Endodermal cell (in vitro differentiated cells): Measurements from ENCODE around the gene SRCAP. TPM values are rescaled to one million over a fixed set of nuclear protein-coding genes. Genes with fewer than 3 reads are reported as not detected.

Source experiments
- DNase-seq: peaks from one replicate; pipeline ENCODE4 v3.0.0-alpha.2; 2017
- H3K27ac ChIP-seq: 2 replicates; pipeline ENCODE4 v1.5.1; 2013; ENCODE audit warnings: mild to moderate bottlenecking, low read depth, low read length, moderate library complexity
- H3K27me3 ChIP-seq: 2 replicates; pipeline ENCODE4 v1.6.1; 2013; ENCODE audit warnings: mild to moderate bottlenecking, low read length, moderate library complexity; ENCODE audit not compliant: insufficient read depth, control insufficient read depth, poor library complexity, severe bottlenecking
- H3K36me3 ChIP-seq: 2 replicates; pipeline ENCODE4 v1.7.0; 2013; ENCODE audit warnings: mild to moderate bottlenecking, low read length, moderate library complexity; ENCODE audit not compliant: control insufficient read depth, insufficient read depth
- H3K4me1 ChIP-seq: one replicate; pipeline ENCODE4 v1.7.0; 2013; ENCODE audit warnings: low read length; ENCODE audit not compliant: control insufficient read depth, insufficient read depth
- H3K4me3 ChIP-seq: 2 replicates; pipeline ENCODE4 v1.5.1; 2013; ENCODE audit warnings: mild to moderate bottlenecking, low read length, moderate library complexity
- H3K9ac ChIP-seq: 2 replicates; pipeline ENCODE4 v1.6.1; 2013; ENCODE audit warnings: mild to moderate bottlenecking, low read length, moderate library complexity; ENCODE audit not compliant: poor library complexity, severe bottlenecking; ENCODE audit errors: extremely low read depth
- H3K9me3 ChIP-seq: 2 replicates; pipeline ENCODE4 v1.6.1; 2013; ENCODE audit warnings: mild to moderate bottlenecking, low read length, moderate library complexity; ENCODE audit not compliant: control insufficient read depth
- H3K27ac Mint-ChIP-seq: 2 replicates; pipeline ENCODE4 v1.8.0; 2020; ENCODE audit warnings: mixed read lengths
- H3K27me3 Mint-ChIP-seq: 2 replicates; pipeline ENCODE4 v1.8.0; 2021; ENCODE audit warnings: mild to moderate bottlenecking, mixed read lengths; ENCODE audit not compliant: insufficient read depth
- H3K36me3 Mint-ChIP-seq: 2 replicates; pipeline ENCODE4 v1.8.0; 2020; ENCODE audit warnings: low read depth, mixed read lengths
- H3K4me1 Mint-ChIP-seq: 2 replicates; pipeline ENCODE4 v1.8.0; 2020; ENCODE audit warnings: mixed read lengths
- H3K4me3 Mint-ChIP-seq: 2 replicates; pipeline ENCODE4 v1.8.0; 2020; ENCODE audit warnings: mild to moderate bottlenecking, moderate library complexity, mixed read lengths
- H3K9me3 Mint-ChIP-seq: 2 replicates; pipeline ENCODE4 v1.8.0; 2020; ENCODE audit warnings: mild to moderate bottlenecking, mixed read lengths
- CTCF ChIP-seq: fragments of 200-600 bp; sonication (generic); conservative IDR thresholded peaks from 2 replicates; pipeline ENCODE4 v1.5.0; 2021; ENCODE audit warnings: antibody characterized with exemption, mild to moderate bottlenecking
- WGBS, 2 experiments: methylation state at CpG; one replicate each; pipeline versions ENCODE4 v1.1.5 to v1.1.7; 2013; ENCODE audit warnings: missing lambda C conversion rate in 2 of 2, mixed read lengths in 1 of 2; ENCODE audit not compliant: insufficient coverage in 1 of 2, insufficient read length in 1 of 2; 5-methylcytosine and 5-hydroxymethylcytosine counted together
- total RNA-seq, 2 donors: library from RNA; stranded (reverse); fragmentation: NEBNext Ultra II Directional in 1 of 2; extraction: Animal tissue kit (Norgen Biotek cat#: 25700) in 1 of 2; gene quantifications; 2 replicates in 1 of 2; 3 replicates in 1 of 2; pipeline ENCODE4 v1.2.1, GENCODE V29; 2021

The SRCAP gene
- total RNA-seq, 2 donors from 2014 or later, result 57.7 to 66.9 TPM

GRCh38 chr16:30669903-30670824 lies 28.8 kb upstream of the SRCAP start:
- peaks cover 49% of the 10 kb centered on the region for H3K36me3 Mint-ChIP-seq
- H3K9me3 Mint-ChIP-seq, result no peaks in the 10 kb centered on the region
- no peak overlapping the region for H3K27ac Mint-ChIP-seq
- peak; percentile 49 for TF ChIP-seq CTCF
- Histone ChIP-seq H3K27ac (no peak overlapping the region), H3K4me3 (no peak overlapping the region), H3K36me3 (peaks cover 28% of the 10 kb centered on the region), H3K4me1 (no peaks in the 10 kb centered on the region), H3K9ac (no peak overlapping the region), H3K9me3 (no peaks in the 10 kb centered on the region), H3K27me3 (peaks cover 33% of the 10 kb centered on the region)
- H3K4me3 Mint-ChIP-seq, result no peak overlapping the region
- no peak for DNase-seq
- 91 to 93% methylated on average over 11 to 13 of the region's 14 CpGs for WGBS, 2 experiments
- H3K27me3 Mint-ChIP-seq, result peaks cover 90% of the 10 kb centered on the region
- H3K4me1 Mint-ChIP-seq, result no peaks in the 10 kb centered on the region

- H3K36me3 Mint-ChIP-seq, result peaks cover 14% of the 10 kb centered on the region
- no peak for TF ChIP-seq CTCF
- H3K9me3 Mint-ChIP-seq, result no peaks in the 10 kb centered on the region
- H3K27me3 ChIP-seq, result peaks cover 54% of the 10 kb centered on the region
- no peak overlapping the region for H3K4me3 Mint-ChIP-seq
- no peaks in the 10 kb centered on the region for H3K9me3 ChIP-seq
- WGBS, 2 experiments, result 80 to 81% methylated on average over 7 to 8 of the region's 10 CpGs
- no peak overlapping the region for H3K4me3 ChIP-seq
- H3K9ac ChIP-seq, result no peak overlapping the region
- no peak overlapping the region for H3K27ac Mint-ChIP-seq
- peaks cover 93% of the 10 kb centered on the region for H3K27me3 Mint-ChIP-seq
- H3K4me1 ChIP-seq, result peaks cover 3% of the 10 kb centered on the region
- peaks cover under 1% of the 10 kb centered on the region for H3K36me3 ChIP-seq
- peaks cover 15% of the 10 kb centered on the region for H3K4me1 Mint-ChIP-seq
- DNase-seq, result no peak
- no peak overlapping the region for H3K27ac ChIP-seq
Measured at GRCh38 chr16:30675143-30675542, 23.8 kb upstream of the SRCAP start.

- Histone ChIP-seq H3K36me3 (no peaks in the 10 kb centered on the region), H3K4me1 (peaks cover 3% of the 10 kb centered on the region), H3K9ac (no peak overlapping the region), H3K9me3 (no peaks in the 10 kb centered on the region), H3K27ac (no peak overlapping the region), H3K27me3 (peaks cover 69% of the 10 kb centered on the region), H3K4me3 (no peak overlapping the region)
- Mint-ChIP-seq H3K4me1 (peaks cover 15% of the 10 kb centered on the region), H3K36me3 (no peaks in the 10 kb centered on the region), H3K27me3 (peaks cover 91% of the 10 kb centered on the region), H3K9me3 (no peaks in the 10 kb centered on the region), H3K4me3 (peak overlapping the region; percentile 11), H3K27ac (peak overlapping the region; percentile 59)
- 0 to 21% methylated on average over 1 to 10 of the region's 11 CpGs for WGBS, 2 experiments
- DNase-seq, result peak; percentile 93
- no peak for TF ChIP-seq CTCF
Measured at GRCh38 chr16:30677931-30678585, 20.9 kb upstream of the SRCAP start.
